BLaER1 treated with 17β-estradiol and CSF1 and Interleukin-3, amounts not matched to agents 10 nM and 100 nM (cell line): ENCODE measurements around the gene STAU1.
"Not testable (repeated sequence)": the region's sequence is repeated elsewhere in the genome, so short reads cannot be mapped to it uniquely, and the experiment has no call there.

Experiments used
- H3K27ac ChIP-seq, 11 experiments: shearing (Covaris generic); formaldehyde crosslinking; 2 replicates each; pipeline ENCODE4 v1.8.1; 2022
- H3K27me3 ChIP-seq, 11 experiments: shearing (Covaris generic); formaldehyde crosslinking; 2 replicates each; pipeline ENCODE4 v1.8.1; 2022
- H3K36me3 ChIP-seq, 11 experiments: shearing (Covaris generic); formaldehyde crosslinking; 2 replicates each; pipeline ENCODE4 v1.8.1; 2022
- H3K4me1 ChIP-seq, 10 experiments: shearing (Covaris generic); formaldehyde crosslinking; 2 replicates each; pipeline ENCODE4 v1.8.1; 2022
- H3K4me2 ChIP-seq, 11 experiments: shearing (Covaris generic); formaldehyde crosslinking; 2 replicates each; pipeline ENCODE4 v1.8.1; 2022
- H3K4me3 ChIP-seq, 10 experiments: shearing (Covaris generic); formaldehyde crosslinking; 2 replicates each; pipeline ENCODE4 v1.8.1; 2022
- H3K9ac ChIP-seq, 11 experiments: shearing (Covaris generic); formaldehyde crosslinking; 2 replicates each; pipeline ENCODE4 v1.8.1; 2022
- H3K9me3 ChIP-seq, 11 experiments: shearing (Covaris generic); formaldehyde crosslinking; replicated peaks in 1 of 11; 2 replicates each; pipeline ENCODE4 v1.8.1; 2022
- H4K20me1 ChIP-seq, 11 experiments: shearing (Covaris generic); formaldehyde crosslinking; 2 replicates each; pipeline ENCODE4 v1.8.1; 2022
- Cebpa-rat ChIP-seq, 11 experiments: shearing (Covaris generic); IDR thresholded peaks; 2 replicates each; pipeline ENCODE4 v1.8.1; 2022

Gene STAU1

DNA sequence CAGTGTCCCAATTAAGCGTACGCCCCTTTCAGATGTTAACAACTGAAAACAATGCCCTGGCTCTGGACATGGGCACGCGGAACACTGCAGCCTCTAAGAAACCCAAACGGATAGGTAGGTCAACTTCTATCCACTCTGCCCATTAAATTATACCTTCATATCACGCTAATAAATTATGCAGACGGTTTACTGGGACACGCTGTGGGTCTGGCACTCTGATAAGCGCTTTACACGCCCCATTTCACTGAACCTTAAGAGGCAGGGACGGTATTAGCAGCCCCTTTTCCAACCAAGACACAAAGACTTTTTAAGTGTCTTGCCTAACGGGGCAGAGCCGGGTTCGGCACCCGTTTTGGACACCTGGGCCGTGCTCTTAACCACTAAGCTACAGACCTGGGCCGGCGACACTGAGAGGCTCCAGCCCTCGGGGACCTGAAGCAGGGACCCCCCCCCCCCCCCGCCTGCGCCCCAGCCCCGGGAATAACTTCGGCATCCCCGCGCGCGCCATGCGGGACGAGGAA lies 744 bp downstream of the STAU1 start:
- H3K36me3 ChIP-seq: peaks cover 0 to 24% (median 13%) of the 10 kb centered on the region in 11 experiments; a peak in 12 of 22 replicates
- peaks cover 50 to 56% (median 51%) of the 10 kb centered on the region in 11 experiments for H4K20me1 ChIP-seq
- H3K4me2 ChIP-seq: peak overlapping the region; percentile 80 to 98 (median 91)
- peak overlapping the region; percentile 81 to 99 (median 98) for H3K4me3 ChIP-seq
- no peaks in the 10 kb centered on the region for H3K9me3 ChIP-seq
- H3K4me1 ChIP-seq: peaks cover 22 to 40% (median 35%) of the 10 kb centered on the region in 10 experiments; a peak in 19 of 20 replicates
- no peaks in the 10 kb centered on the region for H3K27me3 ChIP-seq
- H3K27ac ChIP-seq: peak overlapping the region; percentile 85 to 97 (median 95)
- TF ChIP-seq Cebpa-rat (IDR thresholded peaks at IDR 0.05): no peak
- peak overlapping the region; percentile 95 to 99 (median 97) for H3K9ac ChIP-seq

GRCh38 chr20:49186535-49187329 lies 1.4 kb downstream of the STAU1 start:
- peak overlapping the region; percentile 95 to 99 (median 97) for H3K9ac ChIP-seq
- peaks cover 22 to 46% (median 35%) of the 10 kb centered on the region in 10 experiments; a peak in 19 of 20 replicates for H3K4me1 ChIP-seq
- H3K27ac ChIP-seq: peak overlapping the region; percentile 85 to 97 (median 95); a peak in 21 of 22 replicates
- peak overlapping the region; percentile 80 to 98 (median 91) for H3K4me2 ChIP-seq
- peaks cover 56 to 63% (median 57%) of the 10 kb centered on the region in 11 experiments for H4K20me1 ChIP-seq
- H3K36me3 ChIP-seq: peaks cover 0 to 24% (median 13%) of the 10 kb centered on the region in 11 experiments; a peak in 12 of 22 replicates
- peak overlapping the region; percentile 81 to 99 (median 98) for H3K4me3 ChIP-seq
- no peak for TF ChIP-seq Cebpa-rat (IDR thresholded peaks at IDR 0.05)
- no peaks in the 10 kb centered on the region for H3K27me3 ChIP-seq
- no peaks in the 10 kb centered on the region for H3K9me3 ChIP-seq

DNA sequence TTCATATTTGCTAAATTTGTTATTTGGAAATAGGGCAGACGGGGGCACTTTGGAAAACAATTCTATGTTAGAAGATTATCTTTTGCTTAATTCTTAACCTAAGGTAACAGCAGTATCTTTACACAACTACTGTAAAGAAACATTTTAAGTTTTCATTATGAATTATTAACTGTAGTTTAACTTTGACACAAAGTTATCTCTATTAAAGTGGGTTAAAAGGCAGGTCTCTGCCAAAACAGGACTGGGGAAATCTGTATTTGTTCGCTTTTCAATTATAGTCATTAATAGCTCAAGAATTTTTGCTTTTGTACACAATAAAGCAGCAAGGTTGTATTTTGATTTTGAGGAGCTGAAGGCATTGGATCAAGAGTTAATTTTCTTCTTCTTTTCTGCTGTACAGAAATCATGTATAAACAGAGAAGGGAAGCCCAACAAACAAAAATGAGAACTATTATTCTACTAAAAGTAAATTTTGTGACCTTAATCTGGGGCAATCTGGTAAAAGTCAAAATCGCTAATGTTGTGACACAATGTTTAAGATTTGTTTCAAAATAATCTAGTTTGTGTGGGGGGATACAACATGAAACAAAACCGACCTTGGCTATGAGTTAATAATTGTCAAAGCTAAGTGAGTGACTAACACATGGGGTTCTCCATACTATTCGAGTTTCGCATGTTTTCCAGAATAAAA lies 2.9 kb downstream of the STAU1 start:
- 0 out of 22 replicates have a peak overlapping the region, but pooled peaks of 1 of the 11 experiments have one; percentile 7 for H3K27ac ChIP-seq
- H3K4me2 ChIP-seq: peak overlapping the region; percentile 80 to 98 (median 91); a peak in 18 of 22 replicates
- H3K27me3 ChIP-seq: no peaks in the 10 kb centered on the region
- H4K20me1 ChIP-seq: peaks cover 71 to 78% (median 73%) of the 10 kb centered on the region in 11 experiments
- peaks cover 0 to 24% (median 13%) of the 10 kb centered on the region in 11 experiments; a peak in 12 of 22 replicates for H3K36me3 ChIP-seq
- H3K9ac ChIP-seq: peak overlapping the region in 7 of 11 experiments; percentile 95 to 99 (median 97); a peak in 10 of 22 replicates
- no peak for TF ChIP-seq Cebpa-rat (IDR thresholded peaks at IDR 0.05)
- peaks cover 31 to 62% (median 45%) of the 10 kb centered on the region in 10 experiments for H3K4me1 ChIP-seq
- H3K9me3 ChIP-seq: no peaks in the 10 kb centered on the region
- no peak overlapping the region; a peak in 1 of 20 replicates for H3K4me3 ChIP-seq

- Histone ChIP-seq H3K27ac (no peak overlapping the region), H3K27me3 (no peaks in the 10 kb centered on the region), H3K4me2 (peak overlapping the region in 9 of 11 experiments; percentile 1 to 92 (median 80); a peak in 7 of 22 replicates), H4K20me1 (peaks cover 77 to 83% (median 78%) of the 10 kb centered on the region in 11 experiments), H3K4me1 (peaks cover 36 to 67% (median 50%) of the 10 kb centered on the region in 10 experiments), H3K4me3 (no peak overlapping the region), H3K36me3 (peaks cover 0 to 24% (median 13%) of the 10 kb centered on the region in 11 experiments; a peak in 12 of 22 replicates), H3K9me3 (no peaks in the 10 kb centered on the region), H3K9ac (peak overlapping the region in 1 of 11 experiments; percentile 95; a peak in 2 of 22 replicates)
- TF ChIP-seq Cebpa-rat (IDR thresholded peaks at IDR 0.05): no peak
These were observed 3.5 kb downstream of the STAU1 start for GRCh38 chr20:49184691-49185070.

GRCh38 chr20:49184084-49184501 lies 4.0 kb downstream of the STAU1 start:
- peak overlapping the region in 9 of 11 experiments; percentile 1 to 92 (median 28); a peak in 10 of 22 replicates for H3K4me2 ChIP-seq
- H4K20me1 ChIP-seq: peaks cover 82 to 89% (median 84%) of the 10 kb centered on the region in 11 experiments
- peaks cover 40 to 73% (median 54%) of the 10 kb centered on the region in 10 experiments for H3K4me1 ChIP-seq

DNA sequence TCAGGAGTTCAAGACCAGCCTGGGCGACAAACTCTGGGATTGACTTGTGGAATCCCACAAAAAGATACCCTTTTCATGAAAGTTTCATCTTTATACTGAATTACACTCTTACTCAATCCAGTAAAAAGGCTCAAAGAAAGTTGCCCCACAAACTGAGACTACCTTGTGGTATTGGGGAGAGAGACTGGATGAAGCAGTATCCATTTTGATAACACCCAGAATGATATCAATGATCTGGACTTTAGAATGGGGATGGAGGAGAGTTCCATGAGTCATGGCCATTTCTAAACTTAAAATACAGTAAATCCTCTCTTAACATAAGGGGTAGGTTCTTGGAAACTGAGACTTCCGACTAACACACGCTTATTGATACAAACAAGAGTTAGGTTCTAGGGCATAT lies 4.7 kb downstream of the STAU1 start:
- Histone ChIP-seq H3K27ac (no peak overlapping the region), H3K36me3 (peaks cover 7 to 33% (median 18%) of the 10 kb centered on the region in 11 experiments), H3K9me3 (no peaks in the 10 kb centered on the region), H3K4me1 (peaks cover 40 to 73% (median 54%) of the 10 kb centered on the region in 10 experiments), H3K4me3 (no peak overlapping the region), H3K9ac (no peak overlapping the region), H3K27me3 (no peaks in the 10 kb centered on the region), H3K4me2 (peak overlapping the region in 5 of 11 experiments; percentile 1 to 90 (median 22); a peak in 4 of 22 replicates), H4K20me1 (peaks cover 88 to 96% (median 90%) of the 10 kb centered on the region in 11 experiments)
- no peak for TF ChIP-seq Cebpa-rat (IDR thresholded peaks at IDR 0.05)

More at GRCh38 chr20:49184084-49184501, 4.0 kb downstream of the STAU1 start:
- H3K27me3 ChIP-seq, H3K27ac ChIP-seq, H3K9ac ChIP-seq, H3K4me3 ChIP-seq, H3K9me3 ChIP-seq: not testable (repeated sequence)
- peaks cover 1 to 27% (median 14%) of the 10 kb centered on the region in 11 experiments; a peak in 14 of 22 replicates for H3K36me3 ChIP-seq

- H3K27me3 ChIP-seq: no peaks in the 10 kb centered on the region
- H3K36me3 ChIP-seq: peaks cover 20 to 54% (median 39%) of the 10 kb centered on the region in 11 experiments
- H3K4me1 ChIP-seq: peaks cover 40 to 72% (median 51%) of the 10 kb centered on the region in 10 experiments
- no peak overlapping the region for H3K27ac ChIP-seq
- H3K4me3 ChIP-seq: no peak overlapping the region
- no peaks in the 10 kb centered on the region; a peak in 2 of 22 replicates for H3K9me3 ChIP-seq
- peaks cover 94 to 100% (median 100%) of the 10 kb centered on the region in 11 experiments for H4K20me1 ChIP-seq
- TF ChIP-seq Cebpa-rat (IDR thresholded peaks at IDR 0.05): no peak
- peak overlapping the region in 4 of 11 experiments; percentile 11 to 64 (median 50); a peak in 7 of 22 replicates for H3K4me2 ChIP-seq
- H3K9ac ChIP-seq: 0 out of 22 replicates have a peak overlapping the region, but pooled peaks of 1 of the 11 experiments have one; percentile 10
These were observed 6.8 kb downstream of the STAU1 start for GRCh38 chr20:49181265-49181877.
